IMR-90 (cell line): ENCODE data around the gene P2RX7. TPM values are rescaled to one million over a fixed set of nuclear protein-coding genes. Genes with fewer than 3 reads are reported as not detected.

Source experiments
- ATAC-seq: fragments of 200-7000 bp; cut with Tn5 transposase; 2 replicates; pipeline ENCODE4 v1.9.1; 2020; ENCODE audit warnings: low read depth, mild to moderate bottlenecking, moderate library complexity
- BruUV-seq: library from RNA; stranded (reverse); fragments of 400-500 nt; replicated peaks from 2 replicates; lab custom pipeline; 2021; lab: Mats Ljungman, UMichigan
- CTCF ChIA-PET: fragments of 300-600 bp; formaldehyde crosslinking; extraction: SDS; loops from one replicate; lab custom pipeline; 2021; ENCODE audit warnings: antibody characterized with exemption; lab: Yijun Ruan, JAX
- POLR2A ChIA-PET: fragments of 300-600 bp; sonication (Branson Sonifier 250); formaldehyde crosslinking; loops from one replicate; lab custom pipeline; 2022; ENCODE audit warnings: antibody characterized with exemption; ENCODE audit not compliant: unreplicated experiment; lab: Charles Lee
- DNase-seq: peaks from one replicate; pipeline ENCODE4 v3.0.0; 2013
- H2AFZ ChIP-seq: replicated peaks from 2 replicates; pipeline ENCODE3; 2013; ENCODE audit warnings: low read length, mild to moderate bottlenecking; ENCODE audit not compliant: poor library complexity
- H2AK5ac ChIP-seq: 2 replicates; pipeline ENCODE4 v1.6.1; 2013; ENCODE audit warnings: low read depth, low read length, inconsistent platforms
- H2AK9ac ChIP-seq: replicated peaks from 2 replicates; pipeline ENCODE3; 2013; ENCODE audit warnings: mild to moderate bottlenecking, low read depth, low read length, moderate library complexity; ENCODE audit not compliant: poor library complexity
- H2BK120ac ChIP-seq: 2 replicates; pipeline ENCODE4 v1.6.1; 2013; ENCODE audit warnings: low read depth, low read length, inconsistent platforms
- H2BK15ac ChIP-seq: 3 replicates; pipeline ENCODE4 v1.6.1; 2013; ENCODE audit warnings: low read depth, low read length, inconsistent platforms
- H2BK20ac ChIP-seq: 2 replicates; pipeline ENCODE4 v1.6.1; 2013; ENCODE audit warnings: low read depth, mild to moderate bottlenecking, inconsistent platforms, low read length, moderate library complexity
- H2BK5ac ChIP-seq: 2 replicates; pipeline ENCODE4 v1.6.1; 2013; ENCODE audit warnings: mild to moderate bottlenecking, low read depth, low read length, inconsistent platforms; ENCODE audit not compliant: poor library complexity, severe bottlenecking
- H3K14ac ChIP-seq: replicated peaks from 2 replicates; pipeline ENCODE4 v1.6.1; 2013; ENCODE audit warnings: low read depth, low read length, inconsistent platforms
- H3K18ac ChIP-seq: 2 replicates; pipeline ENCODE4 v1.6.1; 2013; ENCODE audit warnings: low read depth, low read length, control low read depth
- H3K23ac ChIP-seq: 2 replicates; pipeline ENCODE4 v1.6.1; 2013; ENCODE audit warnings: low read depth, low read length, inconsistent platforms
- H3K27ac ChIP-seq: 2 replicates; pipeline ENCODE4 v1.5.1; 2013; ENCODE audit warnings: mild to moderate bottlenecking, control low read depth, low read length; ENCODE audit not compliant: insufficient read depth
- H3K27me3 ChIP-seq: 2 replicates; pipeline ENCODE4 v1.6.1; 2013; ENCODE audit warnings: low read length; ENCODE audit not compliant: control insufficient read depth, insufficient read depth
- H3K36me3 ChIP-seq: 2 replicates; pipeline ENCODE4 v1.6.1; 2013; ENCODE audit warnings: low read length, mixed read lengths; ENCODE audit not compliant: control insufficient read depth, insufficient read depth
- H3K4ac ChIP-seq: 2 replicates; pipeline ENCODE4 v1.6.1; 2013; ENCODE audit warnings: low read depth, low read length, inconsistent platforms
- H3K4me1 ChIP-seq: 2 replicates; pipeline ENCODE4 v1.6.1; 2013; ENCODE audit warnings: low read length, mixed read lengths; ENCODE audit not compliant: control insufficient read depth, insufficient read depth
- H3K4me2 ChIP-seq: 2 replicates; pipeline ENCODE4 v1.6.1; 2013; ENCODE audit warnings: low read depth, mild to moderate bottlenecking, control low read depth, low read length, moderate library complexity
- H3K4me3 ChIP-seq: 2 replicates; pipeline ENCODE4 v1.5.1; 2013; ENCODE audit warnings: low read depth, mild to moderate bottlenecking, control low read depth, low read length, moderate library complexity; ENCODE audit not compliant: insufficient read depth
- H3K56ac ChIP-seq: 2 replicates; pipeline ENCODE4 v1.6.1; 2013; ENCODE audit warnings: low read length, inconsistent platforms; ENCODE audit not compliant: insufficient read depth; ENCODE audit errors: extremely low read depth
- H3K79me1 ChIP-seq, 2 experiments: 2 replicates each; pipeline ENCODE4 v1.6.1; 2013; ENCODE audit warnings: low read length in 2 of 2, inconsistent platforms in 1 of 2, low read depth in 1 of 2
- H3K9ac ChIP-seq: 2 replicates; pipeline ENCODE4 v1.6.1; 2013; ENCODE audit warnings: low read depth, low read length, control low read depth
- H3K9me1 ChIP-seq: 2 replicates; pipeline ENCODE4 v1.6.1; 2013; ENCODE audit warnings: low read length, inconsistent platforms; ENCODE audit not compliant: insufficient read depth
- H3K9me3 ChIP-seq: 2 replicates; pipeline ENCODE4 v1.6.1; 2013; ENCODE audit warnings: low read length; ENCODE audit not compliant: control insufficient read depth, insufficient read depth
- H4K20me1 ChIP-seq: 2 replicates; pipeline ENCODE4 v1.6.1; 2013; ENCODE audit warnings: low read length, inconsistent platforms; ENCODE audit not compliant: insufficient read depth
- H4K5ac ChIP-seq: 2 replicates; pipeline ENCODE4 v1.6.1; 2013; ENCODE audit warnings: mild to moderate bottlenecking, low read depth, low read length, control low read depth
- H4K8ac ChIP-seq, 2 experiments: 2 replicates each; pipeline ENCODE4 v1.6.1; 2013; ENCODE audit warnings: low read depth in 2 of 2, low read length in 2 of 2, control low read depth in 1 of 2, inconsistent platforms in 1 of 2
- H4K91ac ChIP-seq: 2 replicates; pipeline ENCODE4 v1.6.1; 2013; ENCODE audit warnings: low read depth, low read length, inconsistent platforms; ENCODE audit not compliant: insufficient read depth
- CHD1 ChIP-seq: IDR thresholded peaks from 2 replicates; pipeline ENCODE4 v1.6.1; 2012; ENCODE audit warnings: low read depth, low read length, improper control_type of control experiment
- CTCF ChIP-seq: conservative IDR thresholded peaks from 2 replicates; pipeline ENCODE4 v1.5.1; 2012; ENCODE audit warnings: mild to moderate bottlenecking, low read depth, low read length, improper control_type of control experiment
- ELK1 ChIP-seq: fragments of 150-350 bp; IDR thresholded peaks from 2 replicates; pipeline ENCODE4 v1.6.1; 2016; ENCODE audit warnings: low read depth, mild to moderate bottlenecking, low read length, moderate library complexity, borderline replicate concordance
- MAZ ChIP-seq: IDR thresholded peaks from 2 replicates; pipeline ENCODE4 v1.6.1; 2012; ENCODE audit warnings: low read depth, mild to moderate bottlenecking, low read length, improper control_type of control experiment, moderate library complexity, borderline replicate concordance
- NFE2L2 ChIP-seq: fragments of 150-350 bp; IDR thresholded peaks from 2 replicates; pipeline ENCODE4 v1.6.1; 2016; ENCODE audit warnings: low read depth, mild to moderate bottlenecking, low read length
- POLR2A ChIP-seq: IDR thresholded peaks from 2 replicates; pipeline ENCODE4 v1.6.1; 2012; ENCODE audit warnings: mild to moderate bottlenecking, low read depth, low read length
- RCOR1 ChIP-seq: IDR thresholded peaks from 2 replicates; pipeline ENCODE4 v1.6.1; 2012; ENCODE audit warnings: mild to moderate bottlenecking, low read length, improper control_type of control experiment; ENCODE audit not compliant: insufficient replicate concordance
- RFX5 ChIP-seq: IDR thresholded peaks from 2 replicates; pipeline ENCODE4 v1.8.0; 2012; ENCODE audit warnings: low read depth, mild to moderate bottlenecking, low read length, moderate library complexity
- SMC3 ChIP-seq: fragments of 150-350 bp; IDR thresholded peaks from 2 replicates; pipeline ENCODE4 v1.6.1; 2016; ENCODE audit warnings: low read depth, mild to moderate bottlenecking, antibody characterized with exemption, low read length, moderate library complexity
- WGBS, 2 experiments: methylation state at CpG; one replicate each; pipeline versions ENCODE4 v1.1.5 to v1.1.7; 2013; ENCODE audit warnings: missing lambda C conversion rate in 2 of 2; ENCODE audit not compliant: insufficient read length in 1 of 2; ENCODE audit errors: extremely low coverage in 2 of 2; 5-methylcytosine and 5-hydroxymethylcytosine counted together
- dilution Hi-C: fragments of 300-500 bp; cut with HindIII; formaldehyde crosslinking; loops from one replicate; pipeline ENCODE4 v1.14.3; 2018; ENCODE audit warnings: low sequenced_read_pairs; ENCODE audit not compliant: unreplicated experiment
- in situ Hi-C: fragments of 300-500 bp; cut with MboI; formaldehyde crosslinking; loops from 3 replicates; pipeline ENCODE4 v1.14.3; 2019; ENCODE audit warnings: low sequenced_read_pairs, inconsistent platforms, mixed read lengths
- intact Hi-C: fragments of 100-400 bp; cut with micrococcal nuclease; formaldehyde crosslinking; loops from 2 replicates; pipeline ENCODE4 v1.10.0; 2022
- polyA plus RNA-seq, 3 experiments: library from polyadenylated mRNA; depleted of rRNA; stranded (reverse); fragments of >200 nt; gene quantifications; 2 replicates each; pipeline ENCODE4 v1.2.3, GENCODE V29; 2012; ENCODE audit warnings: low replicate concordance in 1 of 3
- total RNA-seq: library from RNA; depleted of rRNA; stranded (reverse); fragments of >200 nt; gene quantifications from 2 replicates; pipeline ENCODE4 v1.2.3, GENCODE V29; 2012

The P2RX7 gene
- total and polyA plus RNA-seq, 2 of the 4 experiments (the other 2 are of a cell fraction): 0.07 to 0.18 TPM

GRCh38 chr12:121237415-121237814, 104.7 kb downstream of the P2RX7 start:
- no peak overlapping the region for H3K27ac ChIP-seq
- H2BK20ac ChIP-seq: no peak overlapping the region
- in situ Hi-C loops: no loop called here
- DNase-seq (no peak), ATAC-seq (no peak)
- H4K8ac ChIP-seq: no peak overlapping the region
- CTCF ChIA-PET: no interaction called here
- H3K4me1 ChIP-seq: peaks cover 2% of the 10 kb centered on the region
- H4K91ac ChIP-seq: no peak overlapping the region
- POLR2A ChIA-PET: no interaction called here
- no peak overlapping the region for H3K4ac ChIP-seq
- H3K56ac ChIP-seq: no peak overlapping the region
- no peak overlapping the region for H2AFZ ChIP-seq
- no peak overlapping the region for H2AK5ac ChIP-seq
- TF ChIP-seq POLR2A: no peak
- TF ChIP-seq NFE2L2: no peak
- TF ChIP-seq MAZ: no peak
- no peak for TF ChIP-seq ELK1
- no peak for TF ChIP-seq CHD1
- TF ChIP-seq CTCF: no peak
- TF ChIP-seq RCOR1: no peak
- TF ChIP-seq SMC3: no peak
- TF ChIP-seq RFX5: no peak
- intact Hi-C loops: no loop called here
- H2BK5ac ChIP-seq: no peak overlapping the region
- H3K9ac ChIP-seq: no peak overlapping the region
- no peak overlapping the region for H2AK9ac ChIP-seq
- no peak overlapping the region for H4K5ac ChIP-seq
- 83% methylated on average over 2 of the region's 8 CpGs; no CpG with 5 or more reads in 1 of the 2 experiments for WGBS, 2 experiments
- no peaks in the 10 kb centered on the region for H3K9me3 ChIP-seq
- H2BK15ac ChIP-seq: no peak overlapping the region
- no TSS peak for BruUV-seq
- H3K14ac ChIP-seq: no peak overlapping the region
- H4K20me1 ChIP-seq: peaks cover 3% of the 10 kb centered on the region; the same call in 1 of the 2 replicates
- no peak overlapping the region for H3K18ac ChIP-seq
- no peaks in the 10 kb centered on the region for H3K27me3 ChIP-seq
- H2BK120ac ChIP-seq: no peak overlapping the region
- H3K9me1 ChIP-seq: no peaks in the 10 kb centered on the region
- H3K4me3 ChIP-seq: no peak overlapping the region
- H3K36me3 ChIP-seq: peaks cover 19% of the 10 kb centered on the region
- H3K79me1 ChIP-seq: no peaks in the 10 kb centered on the region; a peak in 1 of 4 replicates
- H3K23ac ChIP-seq: no peak overlapping the region
- dilution Hi-C loops: no loop called here
- H3K4me2 ChIP-seq: no peak overlapping the region
